Stimulated activated CD8-positive, alpha-beta memory T cell treated with anti-CD3 and anti-CD28 coated beads, Interleukin-12 subunit alpha, Interleukin-12 subunit beta, amount 100 ng/mL, for 1 hour (primary cell): ENCODE measurements around the gene NUP133.
"Not testable (repeated sequence)": the region's sequence is repeated elsewhere in the genome, so short reads cannot be mapped to it uniquely, and the experiment has no call there.

Experiments
- DNase-seq: peaks from one replicate; pipeline ENCODE4 v3.0.0-alpha.2; 2020; ENCODE audit warnings: low read depth

The NUP133 gene

DNA sequence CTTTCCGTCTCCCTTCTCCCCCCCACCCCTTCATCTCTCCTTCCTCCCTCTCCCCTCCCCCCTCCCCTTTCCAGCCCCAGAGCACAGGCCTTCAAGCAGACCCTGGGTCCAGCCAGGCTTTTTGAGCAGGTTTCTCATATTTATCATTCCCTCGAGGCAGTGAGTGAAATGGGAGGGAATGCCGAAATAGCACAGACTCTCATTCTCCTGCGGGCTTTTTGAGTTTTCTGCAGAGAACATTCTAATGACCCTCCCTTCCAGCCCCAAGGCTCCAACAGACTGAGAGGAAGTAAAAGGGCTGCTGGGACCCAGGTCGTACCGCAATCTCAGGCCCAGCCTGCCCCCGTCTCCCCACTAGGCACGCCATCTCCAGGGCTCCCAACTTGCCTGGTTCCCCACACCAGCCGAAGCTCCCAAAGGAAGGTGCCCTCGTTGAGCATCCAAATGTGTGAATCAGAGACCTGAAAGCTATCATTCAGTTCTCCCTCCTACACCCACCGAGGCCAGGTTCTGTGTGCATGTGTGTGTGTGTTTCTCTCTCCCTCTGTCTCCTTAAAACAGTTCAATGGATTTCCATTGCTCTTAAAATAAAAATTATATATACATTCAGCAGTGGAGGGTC is 96.6 kb downstream of the NUP133 start:
- DNase-seq: no peak

DNA sequence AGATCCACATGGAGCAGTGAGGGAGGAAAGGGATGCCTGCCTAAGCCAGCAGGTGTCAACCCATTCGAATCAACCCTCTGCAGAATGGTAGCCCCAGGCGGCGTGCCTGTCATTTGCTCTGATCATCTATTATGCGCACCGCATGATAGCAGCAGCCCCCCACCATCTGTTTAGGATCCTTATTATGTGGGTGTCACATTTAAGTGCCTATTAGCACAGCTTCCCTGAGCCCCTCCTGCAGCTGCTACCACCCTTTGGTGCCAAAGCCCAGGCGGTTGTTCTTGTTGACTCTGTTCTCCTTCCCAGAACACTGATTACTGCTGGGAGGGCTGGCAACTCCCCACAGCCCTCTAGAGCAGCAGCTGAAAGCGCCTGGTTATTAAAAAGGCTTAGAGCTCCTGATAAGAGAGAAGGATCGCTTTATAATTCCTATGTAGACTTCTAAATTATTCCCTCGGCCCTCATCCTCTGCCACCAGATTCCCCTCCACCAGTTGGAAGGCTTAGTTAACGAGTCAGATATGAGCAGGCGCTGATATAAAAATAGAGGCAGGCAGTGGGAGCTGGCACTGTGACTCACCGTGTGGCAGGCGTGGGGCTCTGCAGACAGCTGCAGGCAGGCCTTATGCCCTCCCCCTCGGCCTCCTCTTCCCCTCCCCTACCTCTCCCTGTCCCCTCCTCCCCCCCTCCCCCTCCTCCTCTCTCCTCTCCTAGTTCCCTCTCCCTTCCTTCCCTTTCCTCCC is 97.3 kb downstream of the NUP133 start:
- DNase-seq: no peak

DNA sequence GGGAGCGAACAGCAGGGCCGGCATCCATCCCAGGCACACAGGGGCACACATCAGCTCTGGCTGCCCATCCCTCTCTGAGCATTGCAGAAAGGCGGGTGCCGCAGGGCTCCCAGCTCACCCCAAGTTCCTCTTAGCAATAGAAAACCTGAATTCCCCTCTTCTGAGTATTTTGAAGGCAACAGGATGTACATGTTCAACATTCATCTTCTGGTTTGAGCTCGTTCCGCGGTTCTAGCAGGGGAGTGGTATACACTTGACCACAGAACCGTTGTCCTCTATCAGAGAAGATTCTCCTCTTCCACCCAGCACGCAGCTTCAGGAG is 97.8 kb downstream of the NUP133 start:
- no peak for DNase-seq

DNA sequence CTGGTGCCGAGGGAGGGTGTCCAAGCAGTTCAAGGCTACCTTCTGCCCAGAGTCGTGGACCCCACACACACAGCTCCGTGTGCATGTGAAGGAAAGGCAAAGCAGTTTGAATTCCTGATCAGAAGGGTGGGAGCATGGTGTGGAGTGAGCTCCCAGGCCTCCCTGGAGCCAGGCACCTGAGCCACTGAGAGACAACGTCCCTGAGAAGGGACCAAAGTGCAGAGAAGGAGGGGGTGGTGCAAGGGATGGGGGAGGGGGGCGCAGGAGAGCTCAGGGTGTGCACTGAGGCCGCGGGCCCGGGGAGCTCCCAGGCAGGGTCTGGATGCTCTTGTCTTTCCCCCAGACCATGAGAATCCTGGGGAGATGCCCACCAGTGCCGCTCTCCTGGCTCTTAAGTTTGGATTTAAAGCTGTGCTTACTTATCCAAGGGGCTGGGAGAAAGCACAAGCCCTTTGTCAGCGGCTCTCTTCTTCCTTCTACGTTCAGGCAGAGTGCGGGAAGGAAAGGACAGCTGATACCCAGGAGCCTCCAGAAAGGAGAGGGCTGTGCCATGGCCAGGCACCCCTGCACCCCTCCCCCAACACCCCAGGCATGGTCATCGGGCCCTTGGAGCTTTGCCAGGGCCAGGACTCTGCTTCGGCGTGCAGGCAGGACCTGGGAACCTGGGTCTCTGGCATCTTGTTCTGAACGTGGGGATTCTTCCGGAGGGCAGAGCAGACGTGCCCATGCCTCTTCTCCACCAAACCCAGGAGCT is 98.3 kb downstream of the NUP133 start:
- no peak for DNase-seq

DNA sequence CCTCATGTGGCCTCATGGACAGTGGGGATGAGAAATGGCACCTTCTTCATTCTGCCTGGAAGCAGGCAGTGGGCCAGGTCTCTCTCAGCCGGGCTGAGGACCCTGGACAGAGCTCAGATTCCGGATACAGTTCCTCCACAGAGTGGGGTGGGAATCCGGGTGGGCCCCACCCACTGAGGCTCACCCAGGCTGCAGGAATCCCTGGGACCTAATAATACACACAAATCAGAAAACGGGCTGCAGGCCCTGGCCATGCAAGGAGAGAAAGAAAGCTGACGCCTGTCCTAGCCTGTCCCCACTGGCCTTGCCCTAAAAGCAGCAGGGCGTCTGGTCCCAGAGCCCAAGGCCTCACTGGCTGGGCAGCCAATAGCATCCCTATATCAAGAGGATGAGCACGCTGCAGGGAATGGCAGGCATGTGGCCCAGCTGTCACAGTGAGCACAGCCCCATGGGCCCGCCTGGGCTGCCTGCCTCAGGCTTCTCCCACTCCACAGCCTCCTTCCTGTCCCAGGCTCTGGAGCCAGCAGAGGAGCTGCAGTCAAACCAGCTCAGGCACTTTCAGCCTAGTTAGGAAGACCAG is 99.6 kb downstream of the NUP133 start:
- no peak for DNase-seq

DNA sequence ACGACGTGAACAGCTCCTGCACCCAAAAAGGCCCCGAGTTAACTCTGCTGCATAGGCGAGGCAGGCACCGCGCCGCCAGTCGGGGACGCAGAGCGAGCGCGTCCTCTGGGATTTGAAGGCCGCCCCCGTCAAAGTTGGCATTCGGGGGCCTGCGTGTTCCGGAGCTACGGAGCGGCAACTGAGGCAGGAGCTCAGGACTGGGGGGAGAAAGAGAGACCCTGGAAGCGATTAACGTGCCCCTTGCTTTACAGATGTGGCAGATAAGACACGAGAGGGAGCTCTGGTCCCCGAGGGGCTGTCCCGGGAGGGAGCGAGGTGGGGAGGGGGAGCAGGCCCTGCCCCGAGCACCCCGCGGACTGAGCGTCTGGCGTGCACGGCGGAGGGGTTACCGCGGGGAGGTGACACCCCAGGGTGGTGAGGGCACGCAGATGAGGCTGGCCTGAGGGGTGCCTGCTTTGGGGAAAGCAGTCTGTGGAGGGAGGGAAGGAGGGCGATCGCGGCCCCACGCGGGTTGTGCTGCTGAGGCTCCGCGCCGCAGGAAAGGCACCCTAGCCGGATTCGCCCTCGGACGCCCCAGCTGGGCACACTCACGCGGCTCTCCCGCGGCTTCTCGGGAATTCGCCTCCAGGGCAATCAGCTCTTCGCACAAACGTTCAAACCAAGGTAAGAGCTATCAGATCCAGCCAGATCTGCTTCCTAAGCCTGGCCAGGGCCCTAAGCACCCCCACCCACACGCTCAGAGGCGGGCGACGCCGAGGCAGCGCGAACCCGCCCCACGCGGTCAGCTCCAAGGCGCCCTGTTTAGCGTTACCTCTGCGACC is 100.7 kb downstream of the NUP133 start:
- no peak for DNase-seq

DNA sequence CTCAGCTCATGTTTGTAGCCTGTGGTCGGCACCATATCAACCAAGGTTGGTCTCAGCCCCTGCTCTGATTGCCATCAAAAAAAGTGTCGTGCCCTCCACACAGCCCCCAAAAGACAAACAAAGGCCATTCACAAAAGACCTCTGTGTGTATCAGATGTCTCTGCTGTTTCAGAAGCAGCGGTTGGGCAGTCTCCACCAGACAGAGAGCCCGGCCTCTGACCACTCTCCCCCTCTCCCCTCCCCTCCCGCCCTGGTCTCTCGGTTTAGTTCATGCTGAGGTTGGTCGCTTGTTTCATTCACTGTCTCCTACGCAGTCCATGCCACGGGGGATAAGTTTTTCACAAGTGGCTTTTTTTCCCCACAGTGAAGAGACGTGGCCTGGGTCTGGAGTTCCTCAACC is 101.3 kb downstream of the NUP133 start:
- DNase-seq: no peak

DNA sequence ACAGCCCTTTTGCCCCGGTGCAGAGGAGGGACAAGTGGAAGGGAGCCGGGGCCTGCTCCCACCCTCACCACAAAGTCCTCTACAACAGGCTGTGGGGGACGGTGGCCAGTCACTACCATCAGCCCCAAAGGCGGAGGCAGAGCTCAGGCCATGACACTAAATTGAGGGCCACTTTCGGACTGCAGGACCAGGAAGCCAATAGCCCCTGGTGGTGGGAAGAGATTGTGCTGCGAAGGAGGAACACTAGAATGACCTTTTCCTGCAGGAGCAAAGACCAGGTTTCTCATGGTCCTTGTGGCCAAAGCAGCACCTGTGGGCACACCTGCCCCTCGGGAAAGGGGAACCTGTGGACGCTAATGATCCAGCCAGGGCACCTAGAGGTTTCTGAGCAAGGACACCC is 104.6 kb downstream of the NUP133 start:
- no peak for DNase-seq

DNA sequence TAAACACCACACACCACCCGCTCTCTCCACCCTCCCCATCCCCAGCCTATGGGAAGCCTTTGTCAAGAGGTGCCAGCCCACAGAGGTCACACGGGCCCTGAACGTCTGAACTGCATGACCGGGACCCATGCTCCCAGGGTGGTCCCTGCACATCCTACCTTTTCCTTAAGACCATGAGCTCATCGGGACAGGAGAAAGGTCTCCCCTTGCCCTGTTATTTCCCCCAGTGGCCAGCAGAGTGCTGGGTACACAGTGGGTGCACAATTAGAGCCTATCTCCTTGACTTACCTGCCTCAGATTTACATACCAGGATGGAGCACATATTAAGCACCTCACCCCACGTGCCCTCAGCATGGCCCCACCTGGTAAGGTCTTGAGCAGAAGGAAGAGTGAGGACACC is 105.1 kb downstream of the NUP133 start:
- no peak for DNase-seq

DNA sequence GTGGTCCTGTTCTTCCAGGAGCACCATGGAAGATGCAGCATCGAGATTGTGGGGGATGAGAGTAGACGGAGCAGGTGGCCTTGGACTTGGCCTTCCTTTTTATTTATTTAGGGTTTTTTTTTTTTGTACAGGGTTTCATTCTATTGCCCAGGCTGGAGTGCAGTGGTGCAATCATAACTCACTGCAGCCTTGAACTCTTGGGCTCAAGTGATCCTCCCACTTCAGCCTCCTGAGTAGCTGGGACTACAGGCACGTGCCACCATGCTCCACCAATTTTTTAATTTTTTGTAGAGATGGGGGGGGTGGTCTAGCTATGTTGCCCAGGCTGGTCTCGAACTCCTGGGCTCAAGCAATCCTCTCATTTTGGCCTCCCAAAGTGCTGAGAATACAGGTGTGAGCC is 105.8 kb downstream of the NUP133 start:
- DNase-seq: not testable (repeated sequence)

DNA sequence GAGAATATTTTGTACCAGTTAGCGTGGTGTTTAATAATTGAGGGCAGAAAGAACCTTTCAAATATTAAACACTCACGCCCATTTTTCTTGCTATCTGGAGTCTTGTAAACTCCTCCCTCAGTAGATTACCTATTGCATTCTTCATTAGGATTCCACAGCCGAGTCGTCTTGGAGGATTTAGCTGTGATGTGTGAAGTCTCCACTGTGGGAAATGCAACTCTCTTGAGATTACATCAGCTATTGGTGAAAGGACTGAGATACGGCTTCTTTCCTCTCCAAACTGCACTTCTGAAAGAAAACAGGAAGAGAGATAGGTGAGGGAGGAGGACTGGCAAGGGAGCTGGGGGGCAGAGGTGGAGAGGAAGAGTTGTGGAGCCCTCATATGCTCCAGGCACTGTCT is 110.4 kb downstream of the NUP133 start:
- no peak for DNase-seq

DNA sequence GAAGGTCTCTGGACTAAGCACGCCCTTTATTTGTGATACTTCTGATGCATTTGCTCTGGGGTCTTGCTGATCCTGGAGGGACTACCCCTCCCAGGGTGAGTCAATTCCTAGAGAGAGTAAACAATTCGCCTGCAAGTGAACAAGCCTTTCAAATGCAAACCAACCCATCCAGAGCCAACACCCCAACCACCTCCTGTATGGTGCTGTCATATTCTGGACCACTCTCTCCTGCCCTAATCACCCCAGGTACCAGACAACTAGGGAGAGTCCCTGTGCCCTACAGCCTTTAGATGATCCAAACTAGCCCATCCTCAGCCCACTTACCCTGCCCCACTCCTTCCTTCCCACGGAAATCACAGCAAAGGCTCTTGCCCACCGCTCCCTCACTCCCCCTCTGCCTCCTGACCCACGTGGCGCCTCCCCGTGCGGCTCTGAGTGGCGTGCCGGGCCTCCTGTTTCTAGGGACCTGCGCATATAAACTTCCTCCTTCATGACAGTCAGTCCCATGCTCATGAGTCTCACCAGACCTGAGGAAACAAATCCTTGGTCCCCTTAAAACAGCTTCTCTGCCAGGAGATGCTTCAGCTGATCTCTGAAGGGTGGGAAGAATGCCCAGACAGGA is 111.4 kb downstream of the NUP133 start:
- DNase-seq: no peak

DNA sequence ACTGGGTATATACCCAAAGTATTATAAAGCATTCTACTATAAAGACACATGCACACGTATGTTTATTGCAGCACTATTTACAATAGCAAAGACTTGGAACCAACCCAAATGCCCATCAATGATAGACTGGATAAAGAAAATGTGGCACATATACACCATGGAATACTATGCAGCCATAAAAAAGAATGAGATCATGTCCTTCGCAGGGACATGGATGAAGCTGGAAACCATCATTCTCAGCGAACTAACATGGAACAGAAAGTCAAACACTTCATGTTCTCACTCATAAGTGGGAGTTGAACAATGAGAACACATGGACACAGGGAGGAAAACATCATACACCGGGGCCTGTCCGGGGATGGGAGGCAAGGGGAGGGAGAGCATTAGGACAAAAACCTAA is 113.6 kb downstream of the NUP133 start:
- not testable (repeated sequence) for DNase-seq

DNA sequence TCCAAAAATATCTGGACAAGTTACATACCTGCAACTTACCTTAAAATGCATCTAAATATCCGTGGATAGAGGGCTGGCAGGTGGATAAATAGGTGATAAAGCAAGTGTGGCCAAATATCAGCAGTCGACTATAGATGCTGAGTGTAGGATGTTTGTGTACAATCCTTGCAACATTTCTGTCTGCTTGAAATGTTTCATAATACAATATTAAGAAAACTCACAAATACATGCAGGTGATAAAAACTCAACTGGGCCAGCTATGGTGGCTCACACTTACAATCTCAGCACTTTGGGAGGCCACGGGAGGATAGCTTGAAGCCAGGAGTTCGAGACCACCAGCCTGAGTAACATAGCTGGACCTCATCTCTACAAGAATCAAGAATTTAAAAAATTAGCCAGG is 115.2 kb downstream of the NUP133 start:
- no peak for DNase-seq
